SH-SY5Y (cell line): ENCODE data around the gene MYRF.

ENCODE experiments used
- GATA2 ChIP-seq: IDR thresholded peaks from 2 replicates; pipeline ENCODE4 v1.6.1; 2011; ENCODE audit warnings: mild to moderate bottlenecking, low read depth, low read length
- GATA3 ChIP-seq: IDR thresholded peaks from 2 replicates; pipeline ENCODE4 v1.6.1; 2011; ENCODE audit warnings: low read depth, mild to moderate bottlenecking, low read length, moderate library complexity

DNA sequence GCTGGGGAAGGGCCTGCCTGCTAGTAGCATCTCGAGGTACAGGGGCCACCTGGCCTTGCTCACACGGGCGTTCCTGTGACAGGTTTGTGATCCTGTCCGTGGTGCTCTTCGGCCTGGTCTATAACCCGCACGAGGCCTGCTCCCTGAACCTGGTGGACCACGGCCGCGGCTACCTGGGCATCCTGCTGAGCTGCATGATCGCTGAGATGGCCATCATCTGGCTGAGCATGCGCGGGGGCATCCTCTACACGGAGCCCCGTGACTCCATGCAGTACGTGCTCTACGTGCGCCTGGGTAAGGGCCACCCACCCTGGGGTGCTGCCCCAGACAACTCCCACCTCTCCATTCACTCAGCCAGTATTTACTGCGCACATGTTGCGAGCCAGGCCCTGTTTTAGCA, 31.8 kb upstream of the MYRF start:
- TF ChIP-seq GATA2 (no peak), GATA3 (no peak)
